OCI-M2 (cell line): ENCODE data around the gene TXNRD2.

ENCODE experiments used
- DNase-seq: peaks from one replicate; lab custom pipeline; 2025; ENCODE audit not compliant: unreplicated experiment; lab: John Stamatoyannopoulos, UW

The TXNRD2 gene

DNA sequence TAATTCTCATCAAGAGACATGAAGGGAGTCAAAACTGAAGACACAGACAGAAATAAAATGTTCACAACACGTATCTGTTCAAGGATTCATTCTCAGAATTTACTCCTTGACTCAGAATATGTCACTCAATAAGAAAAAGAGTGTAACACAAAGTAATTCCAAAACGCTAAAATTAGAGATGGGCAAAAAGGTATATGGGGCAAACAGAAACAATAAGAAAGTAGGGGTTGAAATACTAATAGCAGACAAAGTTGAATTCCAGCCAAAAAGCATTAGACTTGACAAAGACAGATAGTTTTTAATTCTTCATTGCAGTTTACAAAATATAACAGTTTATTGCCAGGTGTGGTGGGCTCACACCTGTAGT lies 113.6 kb downstream of the TXNRD2 start:
- no peak for DNase-seq

DNA sequence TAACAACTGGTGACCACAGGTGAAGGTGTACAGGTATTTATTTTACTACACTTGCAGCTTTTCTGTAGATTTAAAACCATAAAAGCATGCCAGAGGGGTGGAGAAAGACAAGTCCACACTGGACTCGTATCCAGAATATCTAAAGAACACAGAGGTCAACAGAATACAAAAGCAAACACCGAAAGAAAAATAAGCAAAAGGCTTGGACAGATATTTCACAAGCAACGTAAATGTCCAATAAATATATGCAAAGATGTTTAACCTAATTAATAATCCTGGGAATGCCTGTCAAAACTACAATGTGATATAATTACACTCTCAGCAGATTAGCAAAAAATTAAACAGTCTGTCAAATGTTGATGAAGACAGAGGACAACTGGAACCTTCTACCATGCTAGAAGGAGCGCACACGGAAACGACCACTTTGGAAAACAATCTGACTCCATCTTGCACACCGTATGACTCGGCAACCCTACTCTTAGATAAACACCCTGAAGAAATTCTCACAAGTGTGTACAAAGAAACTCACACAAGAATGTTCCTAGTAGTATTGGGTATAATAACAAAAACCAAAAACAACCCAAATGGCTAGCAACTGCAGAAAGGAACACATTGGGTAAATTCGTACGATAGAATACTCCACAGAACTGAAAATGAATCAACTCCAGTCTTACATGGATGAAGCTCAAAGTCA lies 114.1 kb downstream of the TXNRD2 start:
- no peak for DNase-seq

DNA sequence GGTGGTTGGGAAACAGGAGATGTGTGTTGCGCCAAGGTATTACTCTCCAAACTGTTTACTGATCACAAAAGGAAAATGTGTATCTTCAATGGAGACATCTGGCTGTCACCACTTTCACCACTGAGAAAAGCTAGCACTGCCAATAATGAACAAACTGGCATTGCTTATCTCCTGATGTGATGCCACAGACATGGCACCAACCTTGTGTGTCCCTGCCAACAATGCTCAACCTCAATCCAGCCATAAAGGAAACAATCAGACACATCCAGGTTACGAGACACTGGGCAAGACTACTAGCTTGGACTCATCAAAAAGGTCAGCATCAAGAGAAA lies 115.0 kb downstream of the TXNRD2 start:
- DNase-seq = no peak

DNA sequence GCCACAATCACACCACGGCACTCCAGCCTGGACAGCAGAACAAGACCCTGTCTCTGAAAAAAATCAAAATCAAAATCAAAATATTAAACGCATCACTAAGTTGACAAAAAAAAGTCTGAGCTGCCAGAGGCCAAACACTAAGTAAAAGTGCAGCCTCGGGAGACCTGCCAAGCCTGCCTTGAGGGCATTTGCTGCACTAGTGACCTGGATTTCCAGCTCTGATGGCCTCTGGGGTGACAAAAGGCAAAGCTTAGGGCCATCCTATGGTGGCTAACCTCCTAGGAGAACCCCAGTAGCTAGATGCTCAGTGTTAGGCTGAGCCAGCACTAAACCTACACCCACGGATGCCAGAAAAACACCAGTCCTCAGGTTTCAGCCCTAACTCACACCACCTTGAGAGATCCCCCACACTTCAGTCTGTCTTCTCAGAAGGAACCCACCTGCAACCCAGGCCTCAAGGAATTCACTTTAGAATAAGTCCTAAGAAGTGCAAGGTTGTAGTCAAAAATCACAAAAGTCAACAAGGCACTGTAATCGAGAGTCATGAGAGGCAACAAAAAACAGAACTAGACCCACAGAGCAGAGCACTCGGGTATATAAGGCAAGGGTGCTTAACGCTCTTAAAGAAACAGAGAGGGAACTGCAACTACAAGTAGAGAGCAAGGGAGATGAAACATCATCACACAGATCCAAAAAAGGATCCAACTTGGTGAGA lies 115.6 kb downstream of the TXNRD2 start:
- no peak for DNase-seq
